HG03196 (cell line): ENCODE results near the gene DHTKD1.
"Not testable (repeated sequence)": the region's sequence is repeated elsewhere in the genome, so short reads cannot be mapped to it uniquely, and the experiment has no call there.

Experiments used
- ATAC-seq: cut with Tn5 transposase; IDR thresholded peaks from one replicate; pipeline ENCODE4 v1.9.1; 2021; ENCODE audit not compliant: unreplicated experiment

DHTKD1 gene

GRCh38 chr10:12135631-12136030 is 66.9 kb downstream of the DHTKD1 start:
- ATAC-seq: no peak

GRCh38 chr10:12140038-12140437 is 71.3 kb downstream of the DHTKD1 start:
- ATAC-seq: no peak

- no peak for ATAC-seq
Observed at GRCh38 chr10:12144538-12144937, 75.8 kb downstream of the DHTKD1 start.

- no peak for ATAC-seq
Observed at GRCh38 chr10:12150163-12150562, 81.4 kb downstream of the DHTKD1 start.

- no peak for ATAC-seq
Observed at GRCh38 chr10:12154516-12154915, 85.8 kb downstream of the DHTKD1 start.

- ATAC-seq: no peak
Observed at GRCh38 chr10:12156367-12157123, 87.8 kb downstream of the DHTKD1 start.

- ATAC-seq: no peak
Observed at GRCh38 chr10:12158111-12158510, 89.4 kb downstream of the DHTKD1 start.

- ATAC-seq: no peak
Observed at GRCh38 chr10:12160664-12161063, 91.9 kb downstream of the DHTKD1 start.

GRCh38 chr10:12162927-12163326 is 94.2 kb downstream of the DHTKD1 start:
- no peak for ATAC-seq

GRCh38 chr10:12164085-12164484 is 95.3 kb downstream of the DHTKD1 start:
- no peak for ATAC-seq

- no peak for ATAC-seq
Observed at GRCh38 chr10:12165036-12165435, 96.3 kb downstream of the DHTKD1 start.

- no peak for ATAC-seq
Observed at GRCh38 chr10:12165999-12166775, 97.4 kb downstream of the DHTKD1 start.

GRCh38 chr10:12171512-12171911 is 102.8 kb downstream of the DHTKD1 start:
- ATAC-seq: not testable (repeated sequence)
